H9 (cell line): ENCODE data around the gene ABCC4. TPM values are rescaled to one million over a fixed set of nuclear protein-coding genes. Genes with fewer than 3 reads are reported as not detected.

Experiments used
- DNase-seq: peaks from one replicate; pipeline ENCODE4 v3.0.0-alpha.2; 2017
- H2AFZ ChIP-seq: one replicate; pipeline ENCODE4 v1.6.1; 2013; ENCODE audit warnings: mild to moderate bottlenecking, low read length, control low read depth, moderate library complexity
- H2AK5ac ChIP-seq: 2 replicates; pipeline ENCODE4 v1.6.1; 2013; ENCODE audit warnings: low read length, control low read depth, mixed read lengths; ENCODE audit not compliant: insufficient read length
- H2BK120ac ChIP-seq: one replicate; pipeline ENCODE4 v1.6.1; 2013; ENCODE audit warnings: low read depth, mild to moderate bottlenecking, low read length, control low read depth, inconsistent platforms; ENCODE audit not compliant: poor library complexity, severe bottlenecking
- H2BK12ac ChIP-seq: 2 replicates; pipeline ENCODE4 v1.6.1; 2013; ENCODE audit warnings: low read length, control low read depth, mixed read lengths, low read depth; ENCODE audit not compliant: insufficient read length
- H2BK15ac ChIP-seq: 2 replicates; pipeline ENCODE4 v1.6.1; 2013; ENCODE audit warnings: low read depth, low read length, control low read depth
- H2BK20ac ChIP-seq: one replicate; pipeline ENCODE4 v1.6.1; 2013; ENCODE audit warnings: low read depth, mild to moderate bottlenecking, low read length, control low read depth, inconsistent platforms; ENCODE audit not compliant: poor library complexity, severe bottlenecking
- H2BK5ac ChIP-seq: 2 replicates; pipeline ENCODE4 v1.6.1; 2013; ENCODE audit warnings: low read length, control low read depth, mixed read lengths; ENCODE audit not compliant: insufficient read length
- H3K14ac ChIP-seq: 2 replicates; pipeline ENCODE4 v1.6.1; 2013; ENCODE audit warnings: low read length, control low read depth; ENCODE audit not compliant: insufficient read depth
- H3K18ac ChIP-seq: 2 replicates; pipeline ENCODE4 v1.6.1; 2013; ENCODE audit warnings: low read depth, mild to moderate bottlenecking, mixed read lengths, low read length, control low read depth; ENCODE audit not compliant: insufficient read length
- H3K23ac ChIP-seq: 2 replicates; pipeline ENCODE4 v1.6.1; 2013; ENCODE audit warnings: low read length, control low read depth, mixed read lengths, low read depth; ENCODE audit not compliant: insufficient read length
- H3K23me2 ChIP-seq: 2 replicates; pipeline ENCODE4 v1.6.1; 2013; ENCODE audit warnings: low read depth, mild to moderate bottlenecking, mixed read lengths, low read length, control low read depth; ENCODE audit not compliant: insufficient read length, poor library complexity, severe bottlenecking
- H3K27ac ChIP-seq: 2 replicates; pipeline ENCODE4 v1.5.1; 2013; ENCODE audit warnings: low read length, control low read depth, mixed read lengths, low read depth; ENCODE audit not compliant: insufficient read length
- H3K27me3 ChIP-seq: 2 replicates; pipeline ENCODE4 v1.6.1; 2013; ENCODE audit warnings: low read length, control low read depth, inconsistent platforms; ENCODE audit not compliant: insufficient read depth
- H3K4ac ChIP-seq: 2 replicates; pipeline ENCODE4 v1.6.1; 2013; ENCODE audit warnings: low read depth, mild to moderate bottlenecking, control low read depth, inconsistent platforms, low read length, moderate library complexity
- H3K4me1 ChIP-seq: 2 replicates; pipeline ENCODE4 v1.6.1; 2013; ENCODE audit warnings: low read length, control low read depth, inconsistent platforms; ENCODE audit not compliant: insufficient read depth
- H3K4me2 ChIP-seq: 2 replicates; pipeline ENCODE4 v1.6.1; 2013; ENCODE audit warnings: low read length, control low read depth, mixed read lengths; ENCODE audit not compliant: insufficient read length, insufficient read depth
- H3K56ac ChIP-seq: 2 replicates; pipeline ENCODE4 v1.6.1; 2013; ENCODE audit warnings: low read depth, mild to moderate bottlenecking, mixed read lengths, low read length, control low read depth; ENCODE audit not compliant: insufficient read length
- H3K79me1 ChIP-seq: 2 replicates; pipeline ENCODE4 v1.6.1; 2013; ENCODE audit warnings: low read depth, mild to moderate bottlenecking, moderate library complexity, low read length, control low read depth, inconsistent platforms; ENCODE audit not compliant: insufficient read depth, poor library complexity, severe bottlenecking
- H3K79me2 ChIP-seq: 2 replicates; pipeline ENCODE4 v1.6.1; 2013; ENCODE audit warnings: low read length, control low read depth, inconsistent platforms; ENCODE audit not compliant: insufficient read depth
- H3K9ac ChIP-seq: 2 replicates; pipeline ENCODE4 v1.6.1; 2013; ENCODE audit warnings: low read length, control low read depth, mixed read lengths; ENCODE audit not compliant: insufficient read length; ENCODE audit errors: extremely low read depth
- H3K9me3 ChIP-seq: one replicate; pipeline ENCODE4 v1.6.1; 2013; ENCODE audit warnings: low read depth, low read length, inconsistent platforms; ENCODE audit not compliant: control insufficient read depth
- H3T11ph ChIP-seq: one replicate; pipeline ENCODE4 v1.6.1; 2013; ENCODE audit warnings: mild to moderate bottlenecking, low read length, control low read depth, inconsistent platforms
- H4K20me1 ChIP-seq: one replicate; pipeline ENCODE4 v1.6.1; 2013; ENCODE audit not compliant: control insufficient read depth, insufficient read length, insufficient read depth
- H4K5ac ChIP-seq: 2 replicates; pipeline ENCODE4 v1.6.1; 2013; ENCODE audit warnings: low read depth, mild to moderate bottlenecking, mixed read lengths, low read length, control low read depth; ENCODE audit not compliant: insufficient read length
- H4K8ac ChIP-seq: replicated peaks from 2 replicates; pipeline ENCODE4 v1.6.1; 2013; ENCODE audit warnings: low read length, control low read depth, mixed read lengths, low read depth; ENCODE audit not compliant: insufficient read length
- H4K91ac ChIP-seq: 2 replicates; pipeline ENCODE4 v1.6.1; 2013; ENCODE audit warnings: low read depth, mild to moderate bottlenecking, moderate library complexity, mixed read lengths, low read length, control low read depth; ENCODE audit not compliant: insufficient read length
- H3K27ac Mint-ChIP-seq, 3 experiments: 2 replicates in 2 of 3; 3 replicates in 1 of 3; pipeline ENCODE4 v1.8.0; 2020 to 2021; ENCODE audit warnings: mixed read lengths in 3 of 3, mild to moderate bottlenecking in 1 of 3, moderate library complexity in 1 of 3
- H3K27me3 Mint-ChIP-seq: 2 replicates; pipeline ENCODE4 v1.8.0; 2021; ENCODE audit warnings: low read depth, mild to moderate bottlenecking, moderate library complexity, mixed read lengths
- H3K36me3 Mint-ChIP-seq, 3 experiments: 2 replicates in 2 of 3; 3 replicates in 1 of 3; pipeline ENCODE4 v1.8.0; 2020 to 2021; ENCODE audit warnings: low read depth in 3 of 3, mixed read lengths in 3 of 3; ENCODE audit not compliant: insufficient read depth in 1 of 3
- H3K4me1 Mint-ChIP-seq, 2 experiments: 2 replicates each; pipeline ENCODE4 v1.8.0; 2020; ENCODE audit warnings: mixed read lengths in 2 of 2
- H3K4me3 Mint-ChIP-seq, 2 experiments: 2 replicates in 1 of 2; 3 replicates in 1 of 2; pipeline ENCODE4 v1.8.0; 2020 to 2021; ENCODE audit warnings: mild to moderate bottlenecking in 2 of 2, mixed read lengths in 2 of 2, moderate library complexity in 1 of 2
- H3K9me3 Mint-ChIP-seq, 2 experiments: 2 replicates in 1 of 2; 3 replicates in 1 of 2; pipeline ENCODE4 v1.8.0; 2020; ENCODE audit warnings: mild to moderate bottlenecking in 2 of 2, mixed read lengths in 2 of 2, moderate library complexity in 1 of 2
- CTCF ChIP-seq: fragments of 200-600 bp; sonication (generic); conservative IDR thresholded peaks from 3 replicates; pipeline ENCODE4 v1.8.0; 2021; ENCODE audit warnings: antibody characterized with exemption, mild to moderate bottlenecking
- WGBS: extraction: QIAGEN DNeasy Blood & Tissue Kit; methylation state at CpG from one replicate; pipeline ENCODE4 v1.1.7; 2013; ENCODE audit warnings: missing lambda C conversion rate, low lambda C conversion rate, mixed read lengths; ENCODE audit not compliant: insufficient read length; ENCODE audit errors: extremely low coverage; 5-methylcytosine and 5-hydroxymethylcytosine counted together
- total RNA-seq: library from RNA; stranded (reverse); gene quantifications from 2 replicates; pipeline ENCODE4 v1.2.1, GENCODE V29; 2021

ABCC4 gene
- total RNA-seq, 1 experiment from 2014 or later: 5.9 TPM

- no peak overlapping the region for H3K9ac ChIP-seq
- no peak for TF ChIP-seq CTCF
- no peak for DNase-seq
- no peaks in the 10 kb centered on the region for H3K79me1 ChIP-seq
- H2AFZ ChIP-seq: no peak overlapping the region
- H3K27me3 Mint-ChIP-seq: peaks cover 3% of the 10 kb centered on the region; the same call in 1 of the 2 replicates
- no peaks in the 10 kb centered on the region for H4K20me1 ChIP-seq
- H3K27ac ChIP-seq: no peak overlapping the region
- H3K23me2 ChIP-seq: no peaks in the 10 kb centered on the region
- H3K23ac ChIP-seq: no peak overlapping the region
- H3K9me3 Mint-ChIP-seq: no peaks in the 10 kb centered on the region
- H3K4me1 ChIP-seq: no peaks in the 10 kb centered on the region
- no peak overlapping the region for H3K56ac ChIP-seq
- no peak overlapping the region for H2AK5ac ChIP-seq
- H3K4ac ChIP-seq: no peak overlapping the region
- no peak overlapping the region for H2BK120ac ChIP-seq
- H3K79me2 ChIP-seq: no peaks in the 10 kb centered on the region
- H2BK15ac ChIP-seq: no peak overlapping the region
- no peaks in the 10 kb centered on the region for H3K9me3 ChIP-seq
- no peak overlapping the region for H4K5ac ChIP-seq
- H2BK5ac ChIP-seq: no peak overlapping the region
- H3K4me3 Mint-ChIP-seq: no peak overlapping the region
- H3T11ph ChIP-seq: no peak overlapping the region
- H3K14ac ChIP-seq: no peak overlapping the region
- H4K8ac ChIP-seq: no peak overlapping the region
- H3K27me3 ChIP-seq: no peaks in the 10 kb centered on the region
- no peak overlapping the region for H4K91ac ChIP-seq
- H3K4me2 ChIP-seq: no peak overlapping the region
- H3K36me3 Mint-ChIP-seq: no peaks in the 10 kb centered on the region; a peak in 2 of 7 replicates
- no peak overlapping the region for H3K27ac Mint-ChIP-seq
- no peak overlapping the region for H3K18ac ChIP-seq
- H2BK20ac ChIP-seq: no peak overlapping the region
- H3K4me1 Mint-ChIP-seq: no peaks in the 10 kb centered on the region; a peak in 1 of 4 replicates
- WGBS: no CpG with 5 or more reads among the region's 7 CpGs
- H2BK12ac ChIP-seq: no peak overlapping the region
These were observed 177.5 kb downstream of the ABCC4 start for GRCh38 chr13:95123726-95124125.
